HFF-Myc (cell line): ENCODE measurements around the gene GRM7.

ENCODE experiments used
- DNase-seq: peaks from one replicate; pipeline ENCODE4 v3.0.0-alpha.2; 2011; ENCODE audit warnings: low read depth; ENCODE audit errors: extremely low read depth
- H3K4me3 ChIP-seq: replicated peaks from 2 replicates; pipeline ENCODE4 v1.5.1; 2011; ENCODE audit warnings: low read depth, mild to moderate bottlenecking, control low read depth, low read length
- CTCF ChIP-seq: IDR thresholded peaks from 2 replicates; pipeline ENCODE4 v1.5.1; 2012; ENCODE audit warnings: mild to moderate bottlenecking, low read depth, low read length, control low read depth; ENCODE audit errors: missing control alignments

GRM7 gene

DNA sequence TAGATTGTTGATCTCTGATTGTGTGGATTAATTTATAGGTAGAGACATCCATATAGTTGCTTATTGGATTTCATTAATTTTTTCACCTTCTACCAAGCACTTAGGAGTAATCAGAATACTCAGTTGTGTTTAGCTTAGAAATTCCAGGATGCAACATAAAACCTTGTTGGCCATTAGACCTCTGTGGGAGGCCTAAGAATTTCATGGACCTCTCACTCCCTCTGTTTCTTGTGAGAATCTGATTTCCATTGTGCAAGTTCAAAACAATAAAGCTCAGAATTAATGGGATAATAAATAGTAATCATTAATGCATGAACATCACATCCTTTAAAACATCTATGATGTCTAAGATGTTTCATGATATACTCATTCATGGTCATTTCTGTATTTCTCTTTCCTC is 332.4 kb downstream of the GRM7 start:
- no peak for TF ChIP-seq CTCF
- H3K4me3 ChIP-seq, result no peak overlapping the region
- DNase-seq, result no peak

- no peak for TF ChIP-seq CTCF
- no peak for DNase-seq
- no peak overlapping the region for H3K4me3 ChIP-seq
Measured at GRCh38 chr3:7194071-7194835, 333.3 kb downstream of the GRM7 start.

GRCh38 chr3:7195934-7196333 is 335.0 kb downstream of the GRM7 start:
- DNase-seq, result no peak
- H3K4me3 ChIP-seq, result no peak overlapping the region
- no peak for TF ChIP-seq CTCF

DNA sequence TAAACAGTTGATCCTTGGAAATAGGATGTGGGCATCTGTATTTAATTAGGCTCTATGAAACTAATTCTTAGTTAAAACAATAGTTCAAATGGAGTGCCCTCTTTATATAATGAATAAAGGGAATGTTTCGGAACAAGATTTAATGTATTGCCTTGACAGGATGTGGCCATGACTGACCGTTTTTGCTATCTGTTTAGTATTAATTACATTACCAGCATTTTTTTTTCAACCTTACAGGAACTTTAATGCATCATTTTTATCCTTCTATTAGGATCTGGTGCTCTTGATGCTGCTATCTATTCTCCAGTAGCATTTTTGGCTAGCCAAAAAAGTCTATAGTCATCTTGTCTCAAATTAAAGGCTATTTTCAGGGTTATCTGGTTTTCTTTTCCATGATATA is 340.9 kb downstream of the GRM7 start:
- DNase-seq, result no peak
- TF ChIP-seq CTCF, result no peak

DNA sequence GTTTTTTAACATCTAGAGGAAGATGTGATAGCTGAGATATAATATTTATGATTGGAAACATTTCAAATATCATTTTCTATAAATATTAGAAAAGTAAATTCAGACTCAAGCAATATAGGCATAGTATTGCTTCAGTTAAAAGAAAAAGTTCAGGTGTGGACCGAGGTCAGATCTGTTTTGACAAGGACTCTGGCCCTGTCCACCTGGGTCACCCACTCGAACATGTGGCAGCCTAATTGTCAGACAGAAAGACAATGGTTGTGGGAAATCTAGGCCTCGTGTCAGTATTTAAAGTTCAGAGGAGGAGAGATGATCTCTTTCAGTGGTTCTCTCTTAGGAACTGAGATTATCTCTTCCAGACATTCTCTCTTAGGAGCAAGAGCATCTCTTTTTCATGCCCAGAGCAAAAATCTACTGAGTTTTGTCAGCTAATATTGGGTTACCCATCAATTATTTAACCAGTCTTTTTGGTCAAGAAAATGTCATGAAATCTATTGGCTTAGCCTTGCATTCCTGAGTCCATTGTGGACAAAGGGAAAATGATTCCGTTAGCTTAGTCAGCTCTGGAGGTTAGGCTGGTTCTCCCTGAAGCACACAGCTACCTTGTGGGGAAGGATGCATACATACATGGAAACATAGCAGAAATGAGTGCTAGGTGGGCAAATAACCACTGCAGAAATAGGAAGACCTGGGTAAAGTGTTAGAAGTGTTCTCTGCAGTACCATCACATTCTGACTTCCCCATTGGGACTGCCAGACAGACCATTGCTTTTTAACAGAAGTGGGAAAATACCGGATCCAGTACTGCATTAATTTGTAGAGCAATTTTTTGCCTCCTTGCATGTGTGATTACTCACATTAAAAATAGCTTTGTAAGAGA is 343.3 kb downstream of the GRM7 start:
- TF ChIP-seq CTCF, result no peak
- no peak overlapping the region for H3K4me3 ChIP-seq
- no peak for DNase-seq

More for the DNA sequence above, 340.9 kb downstream of the GRM7 start:
- no peak overlapping the region for H3K4me3 ChIP-seq

DNA sequence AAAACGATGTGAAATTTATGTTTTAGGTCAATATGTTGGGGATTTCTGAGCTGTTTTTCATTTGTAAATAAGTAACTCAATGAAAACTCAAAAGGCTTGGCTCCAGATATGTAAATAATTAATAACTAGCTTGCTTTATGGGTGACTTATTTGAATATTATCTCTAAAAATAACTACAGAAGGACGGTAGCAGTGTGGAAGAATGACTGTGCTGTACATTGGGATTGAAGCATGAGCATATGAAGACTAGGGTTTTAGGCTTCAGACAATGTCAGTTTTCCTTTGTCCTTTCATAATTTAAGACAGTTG is 343.9 kb downstream of the GRM7 start:
- no peak for DNase-seq
- TF ChIP-seq CTCF, result no peak
- H3K4me3 ChIP-seq, result no peak overlapping the region
